Placental epithelial cell (primary cell): ENCODE measurements around the gene CLIP1. TPM values are rescaled to one million over a fixed set of nuclear protein-coding genes. Genes with fewer than 3 reads are reported as not detected.

Experiments used
- total RNA-seq: library from RNA; depleted of rRNA; stranded (reverse); fragments of >200 nt; gene quantifications from 2 replicates; pipeline ENCODE4 v1.2.3, GENCODE V29; 2012

CLIP1 gene
- total RNA-seq: 55.6 and 82.4 TPM in 2 replicates

DNA sequence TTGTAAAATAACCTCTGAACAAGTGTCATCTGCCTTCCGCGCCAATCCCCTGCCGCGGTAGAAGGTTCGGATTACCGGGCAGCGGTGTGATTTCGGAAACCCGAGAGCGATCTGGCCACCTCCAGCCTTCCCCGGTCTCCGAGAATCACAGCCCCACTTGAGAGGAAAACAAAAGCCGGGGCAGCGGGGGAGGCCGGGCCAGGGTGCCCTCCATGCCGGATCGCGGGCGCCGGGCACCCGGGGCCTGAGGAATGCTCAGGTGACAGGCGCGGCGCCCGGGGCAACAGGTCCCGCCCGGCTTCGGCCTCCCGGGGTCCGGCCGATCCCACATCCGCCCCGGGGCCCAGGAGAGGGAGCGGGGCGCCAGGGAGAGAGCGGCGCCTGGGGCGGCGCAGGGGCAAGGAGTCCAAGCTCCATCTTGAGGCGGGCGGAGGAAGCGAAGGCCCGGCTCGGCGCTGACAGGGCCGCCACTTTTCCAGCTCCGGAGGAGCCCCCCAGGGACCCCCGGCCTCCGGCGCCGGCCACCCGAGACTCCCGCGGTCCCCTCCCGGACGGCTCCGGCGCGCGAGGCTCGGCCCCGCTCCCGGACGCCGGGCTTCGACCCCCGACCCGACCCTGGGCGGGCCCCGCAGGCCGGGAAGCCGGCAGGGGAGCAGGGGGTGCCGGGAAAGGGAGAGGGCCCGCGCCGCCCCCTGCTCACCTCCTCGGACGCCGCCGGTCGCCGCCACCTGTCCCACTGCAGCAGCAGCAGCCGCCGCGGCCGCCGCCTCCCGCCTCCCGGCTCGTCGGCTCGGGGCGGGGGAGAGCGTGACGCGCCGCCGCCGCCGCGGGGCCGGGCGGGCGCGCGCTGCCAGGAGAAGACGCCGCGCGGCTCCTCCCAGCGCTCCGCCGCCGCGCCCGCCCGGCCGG, at the start of gene CLIP1:
Gene CLIP1 (minus strand): TSS at position 849 of the 909 bp plus-strand sequence. CDS start 42,217 bp downstream, outside the sequence.

DNA sequence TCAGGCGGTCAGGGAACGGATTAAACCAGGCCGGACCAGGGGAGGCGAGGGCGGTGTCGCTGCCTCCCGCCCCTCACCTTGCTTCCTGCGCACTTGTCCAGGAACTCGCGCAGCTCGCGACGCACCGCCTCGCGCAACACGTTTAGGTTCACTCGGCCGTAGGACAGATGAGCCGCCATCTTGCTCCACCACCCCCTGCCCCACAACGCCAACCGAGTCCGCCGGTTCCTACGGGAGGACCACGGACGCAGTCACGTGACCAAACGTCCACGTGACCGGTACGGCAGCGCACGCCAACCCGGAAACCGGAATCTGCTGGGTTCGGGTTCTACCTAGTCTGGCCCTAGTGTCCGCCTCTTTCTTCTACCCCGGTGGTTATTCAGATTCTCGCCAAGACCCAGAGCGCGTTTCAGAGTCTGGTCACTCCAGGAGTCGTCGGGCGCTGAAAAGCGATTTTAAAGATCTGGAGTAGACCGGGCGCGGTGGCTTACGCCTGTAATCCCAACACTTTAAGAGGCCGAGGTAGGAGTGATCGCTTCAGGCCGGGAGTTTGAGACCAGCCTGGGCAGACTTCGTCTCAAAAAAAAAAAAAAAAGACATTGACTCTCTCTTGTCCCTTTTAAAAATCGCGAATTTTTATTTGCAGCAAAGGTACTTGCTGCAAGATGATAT, 156.1 kb downstream of the CLIP1 start, which contains the start of gene VPS33A:
Gene VPS33A (minus strand): TSS at position 265 of the 672 bp plus-strand sequence. CDS start 86 bp downstream, at position 179.

DNA sequence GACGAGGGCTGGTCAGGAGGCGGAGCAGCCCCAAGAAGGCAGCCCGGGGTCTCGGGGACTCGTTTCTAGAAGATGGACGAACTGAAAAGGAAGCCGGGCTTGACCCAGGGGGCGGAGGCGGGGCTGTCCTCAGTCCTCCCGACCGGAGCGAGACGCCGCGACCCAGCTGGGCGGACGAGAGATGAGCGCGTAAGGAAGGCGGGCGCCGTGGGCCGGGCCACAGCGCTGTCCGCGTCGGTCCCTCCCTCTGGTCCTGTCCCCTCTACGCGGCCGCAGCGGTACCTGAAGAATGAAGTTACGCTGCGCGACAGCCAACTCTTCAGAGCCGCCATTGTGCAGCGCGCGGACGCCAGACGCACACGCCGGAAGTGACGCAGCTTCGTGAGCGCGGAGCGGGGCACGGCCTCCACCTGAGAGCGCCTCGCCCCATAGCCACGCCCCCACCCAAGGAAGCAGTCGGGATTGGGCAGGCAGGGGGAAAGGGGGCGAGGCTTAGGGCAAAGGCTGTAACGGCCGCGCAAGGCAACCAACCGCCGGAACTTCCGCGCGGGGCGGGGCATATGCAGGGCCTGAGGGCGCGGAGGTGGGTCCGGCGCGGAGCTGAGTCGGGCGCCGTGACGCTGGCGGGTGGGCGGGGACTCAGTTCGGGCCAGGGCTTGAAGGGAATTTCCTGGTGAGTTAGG, 196.6 kb downstream of the CLIP1 start, which contains the start of gene DIABLO:
Gene DIABLO (minus strand): TSS at position 370 of the 683 bp plus-strand sequence. CDS start 38 bp downstream, at position 332.

Other genes starting within 250 kb of the CLIP1 start
- not detected in 2 replicates for gene IL31, start 248.4 kb downstream of the CLIP1 start, total RNA-seq
- gene LRRC43, start 239.5 kb downstream of the CLIP1 start, total RNA-seq: 0.22 and 1.2 TPM in 2 replicates
- gene B3GNT4, start 219.0 kb downstream of the CLIP1 start, total RNA-seq: 0.39 and 0.87 TPM in 2 replicates
- 84.3 and 88.7 TPM in 2 replicates for gene DIABLO, start 196.6 kb downstream of the CLIP1 start, total RNA-seq
- 24.3 and 27.2 TPM in 2 replicates for gene VPS33A, start 156.2 kb downstream of the CLIP1 start, total RNA-seq
- 18.5 and 20.8 TPM in 2 replicates for gene ZCCHC8, start 78.3 kb upstream of the CLIP1 start, total RNA-seq
- gene RSRC2, start 104.3 kb upstream of the CLIP1 start, total RNA-seq: 34.7 and 51.4 TPM in 2 replicates
- 14.9 and 20.0 TPM in 2 replicates for gene KNTC1, start 104.6 kb upstream of the CLIP1 start, total RNA-seq